HEK293 (cell line): ENCODE measurements around the gene TMEM88.
A peak's percentile ranks its signal among the peaks of the same experiment; 100 is the strongest.

ENCODE experiments used
- MZF1 ChIP-seq: fragments of 450-650 bp; formaldehyde crosslinking; IDR thresholded peaks from 2 replicates; pipeline ENCODE4 v1.5.1; 2017; ENCODE audit warnings: missing biosample characterization, missing genetic modification characterization, borderline replicate concordance
- SALL2 ChIP-seq: fragments of 450-650 bp; formaldehyde crosslinking; IDR thresholded peaks from 2 replicates; pipeline ENCODE4 v1.5.0; 2017; ENCODE audit warnings: missing biosample characterization, mild to moderate bottlenecking, missing genetic modification characterization, borderline replicate concordance
- TCF7L2 ChIP-seq: IDR thresholded peaks from 2 replicates; pipeline ENCODE4 v1.6.1; 2011; ENCODE audit warnings: low read depth, mild to moderate bottlenecking, inconsistent platforms, low read length, moderate library complexity, borderline replicate concordance
- ZNF184 ChIP-seq: fragments of 450-650 bp; IDR thresholded peaks from 2 replicates; pipeline ENCODE4 v1.5.1; 2018; ENCODE audit warnings: missing biosample characterization, mild to moderate bottlenecking, missing genetic modification characterization
- ZNF221 ChIP-seq: fragments of 450-650 bp; formaldehyde crosslinking; IDR thresholded peaks from 2 replicates; pipeline ENCODE4 v1.5.1; 2017; ENCODE audit warnings: missing biosample characterization, missing genetic modification characterization, borderline replicate concordance
- ZNF274 ChIP-seq, 2 experiments: fragments of 200-500 bp in 1 of 2; fragments of 450-650 bp in 1 of 2; sonication (Bioruptor generic) in 1 of 2; formaldehyde crosslinking in 1 of 2; IDR thresholded peaks; 2 replicates each; pipeline versions ENCODE4 v1.5.1 to v1.6.1; 2014 to 2016; ENCODE audit warnings: borderline replicate concordance in 1 of 2, inconsistent platforms in 1 of 2, low read length in 1 of 2, missing biosample characterization in 1 of 2, missing genetic modification characterization in 1 of 2
- ZNF335 ChIP-seq: fragments of 450-650 bp; formaldehyde crosslinking; conservative IDR thresholded peaks from 2 replicates; pipeline ENCODE4 v1.5.1; 2016; ENCODE audit warnings: missing biosample characterization, missing genetic modification characterization
- ZNF514 ChIP-seq: fragments of 450-650 bp; formaldehyde crosslinking; IDR thresholded peaks from 2 replicates; pipeline ENCODE4 v1.5.1; 2016; ENCODE audit warnings: missing biosample characterization, missing genetic modification characterization
- ZNF544 ChIP-seq: fragments of 450-650 bp; formaldehyde crosslinking; IDR thresholded peaks from 2 replicates; pipeline ENCODE4 v1.5.0; 2017; ENCODE audit warnings: missing biosample characterization, missing genetic modification characterization
- ZNF596 ChIP-seq: fragments of 450-650 bp; IDR thresholded peaks from 2 replicates; pipeline ENCODE4 v1.5.0; 2018; ENCODE audit warnings: missing biosample characterization, mild to moderate bottlenecking, missing genetic modification characterization, moderate library complexity
- ZNF707 ChIP-seq: fragments of 450-650 bp; formaldehyde crosslinking; IDR thresholded peaks from 2 replicates; pipeline ENCODE4 v1.5.1; 2016; ENCODE audit warnings: missing biosample characterization, missing genetic modification characterization
- ZNF747 ChIP-seq: fragments of 450-650 bp; formaldehyde crosslinking; IDR thresholded peaks from 2 replicates; pipeline ENCODE4 v1.5.1; 2016; ENCODE audit warnings: missing biosample characterization, missing genetic modification characterization
- TF ChIP-seq, protein P1 (sequence below): fragments of 450-650 bp; formaldehyde crosslinking; IDR thresholded peaks from 2 replicates; pipeline ENCODE4 v1.5.1; 2016; ENCODE audit warnings: missing biosample characterization, missing genetic modification characterization, low read depth
- TF ChIP-seq, protein P2 (sequence below): fragments of 450-650 bp; formaldehyde crosslinking; IDR thresholded peaks from 2 replicates; pipeline ENCODE4 v1.5.1; 2016; ENCODE audit warnings: missing biosample characterization, missing genetic modification characterization
- TF ChIP-seq, protein P3 (sequence below): fragments of 450-650 bp; formaldehyde crosslinking; IDR thresholded peaks from 2 replicates; pipeline ENCODE4 v1.5.1; 2017; ENCODE audit warnings: missing biosample characterization, missing genetic modification characterization
- TF ChIP-seq, protein P4 (sequence below): fragments of 450-650 bp; formaldehyde crosslinking; IDR thresholded peaks from 2 replicates; pipeline ENCODE4 v1.5.1; 2016; ENCODE audit warnings: missing biosample characterization, missing genetic modification characterization
- TF ChIP-seq, protein P5 (sequence below): fragments of 450-650 bp; formaldehyde crosslinking; IDR thresholded peaks from 2 replicates; pipeline ENCODE4 v1.5.1; 2016; ENCODE audit warnings: missing biosample characterization, missing genetic modification characterization
- TF ChIP-seq, protein P6 (sequence below): fragments of 450-650 bp; formaldehyde crosslinking; optimal IDR thresholded peaks from 2 replicates; pipeline ENCODE3; 2016; ENCODE audit warnings: missing biosample characterization, mild to moderate bottlenecking, missing genetic modification characterization
- TF ChIP-seq, protein P7 (sequence below): fragments of 450-650 bp; formaldehyde crosslinking; IDR thresholded peaks from 2 replicates; pipeline ENCODE4 v1.5.1; 2017; ENCODE audit warnings: missing biosample characterization, missing genetic modification characterization
- TF ChIP-seq, protein P8 (sequence below): fragments of 450-650 bp; formaldehyde crosslinking; IDR thresholded peaks from 2 replicates; pipeline ENCODE4 v1.5.1; 2016; ENCODE audit warnings: missing biosample characterization, missing genetic modification characterization

TMEM88 gene

DNA sequence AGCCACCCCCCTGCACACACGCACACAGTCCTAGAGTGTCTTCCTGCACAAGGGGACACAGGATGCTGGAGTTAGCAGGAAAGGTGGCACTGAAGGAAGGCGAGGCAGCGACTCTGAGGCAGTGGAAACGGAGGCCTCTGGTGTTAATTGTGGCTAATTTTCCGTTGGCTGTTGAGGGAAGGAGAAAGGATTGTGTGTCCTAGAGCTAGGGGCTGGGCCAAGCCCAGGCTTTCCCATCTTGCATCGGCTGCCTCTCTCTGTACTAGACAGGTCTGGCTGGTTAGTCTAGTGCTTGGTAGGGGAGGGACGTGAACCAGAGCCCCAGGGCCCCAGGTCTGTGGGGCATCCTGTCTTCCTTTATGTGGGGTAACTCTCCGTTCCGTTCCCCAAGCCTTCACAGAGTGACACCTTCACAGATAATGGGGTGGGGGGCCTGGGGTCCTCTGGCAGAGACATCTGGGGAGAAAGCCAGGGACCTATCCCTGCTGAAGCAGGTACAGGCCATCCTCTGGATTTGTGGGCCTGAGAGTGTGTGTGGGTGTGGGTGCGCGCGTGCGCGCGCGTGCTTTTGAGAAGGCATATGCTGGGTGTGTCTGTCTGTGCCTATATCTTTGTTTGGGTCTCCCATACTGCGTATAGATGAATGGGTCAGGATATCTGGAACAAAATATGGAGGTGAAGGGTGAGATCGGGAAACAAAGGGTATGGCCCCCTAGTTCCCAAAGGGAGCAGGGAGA, 33.5 kb downstream of the TMEM88 start, which contains the start of gene CHD3 (continued):
- no peak for TF ChIP-seq ZNF274 (IDR thresholded peaks at IDR 0.05; ENCODE audit: low read length)
- no peak for TF ChIP-seq ZNF274 (tag by site-specific recombination; IDR thresholded peaks at IDR 0.05; ENCODE audit: borderline replicate concordance)
- no peak for TF ChIP-seq ZNF747 (tag by site-specific recombination)
- TF ChIP-seq ZNF596 (tag by site-specific recombination) = no peak
- no peak for TF ChIP-seq SALL2 (tag by site-specific recombination)
- TF ChIP-seq TCF7L2 = no peak
- TF ChIP-seq ZNF707 (tag by site-specific recombination) = no peak
- TF ChIP-seq, protein P1, sequence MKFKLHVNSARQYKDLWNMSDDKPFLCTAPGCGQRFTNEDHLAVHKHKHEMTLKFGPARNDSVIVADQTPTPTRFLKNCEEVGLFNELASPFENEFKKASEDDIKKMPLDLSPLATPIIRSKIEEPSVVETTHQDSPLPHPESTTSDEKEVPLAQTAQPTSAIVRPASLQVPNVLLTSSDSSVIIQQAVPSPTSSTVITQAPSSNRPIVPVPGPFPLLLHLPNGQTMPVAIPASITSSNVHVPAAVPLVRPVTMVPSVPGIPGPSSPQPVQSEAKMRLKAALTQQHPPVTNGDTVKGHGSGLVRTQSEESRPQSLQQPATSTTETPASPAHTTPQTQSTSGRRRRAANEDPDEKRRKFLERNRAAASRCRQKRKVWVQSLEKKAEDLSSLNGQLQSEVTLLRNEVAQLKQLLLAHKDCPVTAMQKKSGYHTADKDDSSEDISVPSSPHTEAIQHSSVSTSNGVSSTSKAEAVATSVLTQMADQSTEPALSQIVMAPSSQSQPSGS (tag by site-specific recombination) = no peak
- TF ChIP-seq, protein P2, sequence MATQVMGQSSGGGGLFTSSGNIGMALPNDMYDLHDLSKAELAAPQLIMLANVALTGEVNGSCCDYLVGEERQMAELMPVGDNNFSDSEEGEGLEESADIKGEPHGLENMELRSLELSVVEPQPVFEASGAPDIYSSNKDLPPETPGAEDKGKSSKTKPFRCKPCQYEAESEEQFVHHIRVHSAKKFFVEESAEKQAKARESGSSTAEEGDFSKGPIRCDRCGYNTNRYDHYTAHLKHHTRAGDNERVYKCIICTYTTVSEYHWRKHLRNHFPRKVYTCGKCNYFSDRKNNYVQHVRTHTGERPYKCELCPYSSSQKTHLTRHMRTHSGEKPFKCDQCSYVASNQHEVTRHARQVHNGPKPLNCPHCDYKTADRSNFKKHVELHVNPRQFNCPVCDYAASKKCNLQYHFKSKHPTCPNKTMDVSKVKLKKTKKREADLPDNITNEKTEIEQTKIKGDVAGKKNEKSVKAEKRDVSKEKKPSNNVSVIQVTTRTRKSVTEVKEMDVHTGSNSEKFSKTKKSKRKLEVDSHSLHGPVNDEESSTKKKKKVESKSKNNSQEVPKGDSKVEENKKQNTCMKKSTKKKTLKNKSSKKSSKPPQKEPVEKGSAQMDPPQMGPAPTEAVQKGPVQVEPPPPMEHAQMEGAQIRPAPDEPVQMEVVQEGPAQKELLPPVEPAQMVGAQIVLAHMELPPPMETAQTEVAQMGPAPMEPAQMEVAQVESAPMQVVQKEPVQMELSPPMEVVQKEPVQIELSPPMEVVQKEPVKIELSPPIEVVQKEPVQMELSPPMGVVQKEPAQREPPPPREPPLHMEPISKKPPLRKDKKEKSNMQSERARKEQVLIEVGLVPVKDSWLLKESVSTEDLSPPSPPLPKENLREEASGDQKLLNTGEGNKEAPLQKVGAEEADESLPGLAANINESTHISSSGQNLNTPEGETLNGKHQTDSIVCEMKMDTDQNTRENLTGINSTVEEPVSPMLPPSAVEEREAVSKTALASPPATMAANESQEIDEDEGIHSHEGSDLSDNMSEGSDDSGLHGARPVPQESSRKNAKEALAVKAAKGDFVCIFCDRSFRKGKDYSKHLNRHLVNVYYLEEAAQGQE (tag by site-specific recombination) = no peak
- TF ChIP-seq, protein P3, sequence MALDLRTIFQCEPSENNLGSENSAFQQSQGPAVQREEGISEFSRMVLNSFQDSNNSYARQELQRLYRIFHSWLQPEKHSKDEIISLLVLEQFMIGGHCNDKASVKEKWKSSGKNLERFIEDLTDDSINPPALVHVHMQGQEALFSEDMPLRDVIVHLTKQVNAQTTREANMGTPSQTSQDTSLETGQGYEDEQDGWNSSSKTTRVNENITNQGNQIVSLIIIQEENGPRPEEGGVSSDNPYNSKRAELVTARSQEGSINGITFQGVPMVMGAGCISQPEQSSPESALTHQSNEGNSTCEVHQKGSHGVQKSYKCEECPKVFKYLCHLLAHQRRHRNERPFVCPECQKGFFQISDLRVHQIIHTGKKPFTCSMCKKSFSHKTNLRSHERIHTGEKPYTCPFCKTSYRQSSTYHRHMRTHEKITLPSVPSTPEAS = 0 out of 2 replicates have a peak, but pooled peaks have one; percentile 3
- 0 out of 2 replicates have a peak, but pooled peaks have one; percentile 9 for TF ChIP-seq ZNF335 (tag by site-specific recombination)
- TF ChIP-seq, protein P4, sequence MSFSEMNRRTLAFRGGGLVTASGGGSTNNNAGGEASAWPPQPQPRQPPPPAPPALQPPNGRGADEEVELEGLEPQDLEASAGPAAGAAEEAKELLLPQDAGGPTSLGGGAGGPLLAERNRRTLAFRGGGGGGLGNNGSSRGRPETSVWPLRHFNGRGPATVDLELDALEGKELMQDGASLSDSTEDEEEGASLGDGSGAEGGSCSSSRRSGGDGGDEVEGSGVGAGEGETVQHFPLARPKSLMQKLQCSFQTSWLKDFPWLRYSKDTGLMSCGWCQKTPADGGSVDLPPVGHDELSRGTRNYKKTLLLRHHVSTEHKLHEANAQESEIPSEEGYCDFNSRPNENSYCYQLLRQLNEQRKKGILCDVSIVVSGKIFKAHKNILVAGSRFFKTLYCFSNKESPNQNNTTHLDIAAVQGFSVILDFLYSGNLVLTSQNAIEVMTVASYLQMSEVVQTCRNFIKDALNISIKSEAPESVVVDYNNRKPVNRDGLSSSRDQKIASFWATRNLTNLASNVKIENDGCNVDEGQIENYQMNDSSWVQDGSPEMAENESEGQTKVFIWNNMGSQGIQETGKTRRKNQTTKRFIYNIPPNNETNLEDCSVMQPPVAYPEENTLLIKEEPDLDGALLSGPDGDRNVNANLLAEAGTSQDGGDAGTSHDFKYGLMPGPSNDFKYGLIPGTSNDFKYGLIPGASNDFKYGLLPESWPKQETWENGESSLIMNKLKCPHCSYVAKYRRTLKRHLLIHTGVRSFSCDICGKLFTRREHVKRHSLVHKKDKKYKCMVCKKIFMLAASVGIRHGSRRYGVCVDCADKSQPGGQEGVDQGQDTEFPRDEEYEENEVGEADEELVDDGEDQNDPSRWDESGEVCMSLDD = peak; percentile 9; the same call in 1 of the 2 replicates
- no peak for TF ChIP-seq MZF1
- TF ChIP-seq, protein P5, sequence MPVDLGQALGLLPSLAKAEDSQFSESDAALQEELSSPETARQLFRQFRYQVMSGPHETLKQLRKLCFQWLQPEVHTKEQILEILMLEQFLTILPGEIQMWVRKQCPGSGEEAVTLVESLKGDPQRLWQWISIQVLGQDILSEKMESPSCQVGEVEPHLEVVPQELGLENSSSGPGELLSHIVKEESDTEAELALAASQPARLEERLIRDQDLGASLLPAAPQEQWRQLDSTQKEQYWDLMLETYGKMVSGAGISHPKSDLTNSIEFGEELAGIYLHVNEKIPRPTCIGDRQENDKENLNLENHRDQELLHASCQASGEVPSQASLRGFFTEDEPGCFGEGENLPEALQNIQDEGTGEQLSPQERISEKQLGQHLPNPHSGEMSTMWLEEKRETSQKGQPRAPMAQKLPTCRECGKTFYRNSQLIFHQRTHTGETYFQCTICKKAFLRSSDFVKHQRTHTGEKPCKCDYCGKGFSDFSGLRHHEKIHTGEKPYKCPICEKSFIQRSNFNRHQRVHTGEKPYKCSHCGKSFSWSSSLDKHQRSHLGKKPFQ (tag by site-specific recombination) = 0 out of 2 replicates have a peak, but pooled peaks have one; percentile 3
- TF ChIP-seq, protein P6, sequence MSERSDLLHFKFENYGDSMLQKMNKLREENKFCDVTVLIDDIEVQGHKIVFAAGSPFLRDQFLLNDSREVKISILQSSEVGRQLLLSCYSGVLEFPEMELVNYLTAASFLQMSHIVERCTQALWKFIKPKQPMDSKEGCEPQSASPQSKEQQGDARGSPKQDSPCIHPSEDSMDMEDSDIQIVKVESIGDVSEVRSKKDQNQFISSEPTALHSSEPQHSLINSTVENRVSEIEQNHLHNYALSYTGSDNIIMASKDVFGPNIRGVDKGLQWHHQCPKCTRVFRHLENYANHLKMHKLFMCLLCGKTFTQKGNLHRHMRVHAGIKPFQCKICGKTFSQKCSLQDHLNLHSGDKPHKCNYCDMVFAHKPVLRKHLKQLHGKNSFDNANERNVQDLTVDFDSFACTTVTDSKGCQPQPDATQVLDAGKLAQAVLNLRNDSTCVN (tag by site-specific recombination) = no peak
- TF ChIP-seq ZNF514 (tag by site-specific recombination) = no peak
- TF ChIP-seq ZNF184 (tag by site-specific recombination) = no peak
- no peak for TF ChIP-seq ZNF544
- TF ChIP-seq, protein P7, sequence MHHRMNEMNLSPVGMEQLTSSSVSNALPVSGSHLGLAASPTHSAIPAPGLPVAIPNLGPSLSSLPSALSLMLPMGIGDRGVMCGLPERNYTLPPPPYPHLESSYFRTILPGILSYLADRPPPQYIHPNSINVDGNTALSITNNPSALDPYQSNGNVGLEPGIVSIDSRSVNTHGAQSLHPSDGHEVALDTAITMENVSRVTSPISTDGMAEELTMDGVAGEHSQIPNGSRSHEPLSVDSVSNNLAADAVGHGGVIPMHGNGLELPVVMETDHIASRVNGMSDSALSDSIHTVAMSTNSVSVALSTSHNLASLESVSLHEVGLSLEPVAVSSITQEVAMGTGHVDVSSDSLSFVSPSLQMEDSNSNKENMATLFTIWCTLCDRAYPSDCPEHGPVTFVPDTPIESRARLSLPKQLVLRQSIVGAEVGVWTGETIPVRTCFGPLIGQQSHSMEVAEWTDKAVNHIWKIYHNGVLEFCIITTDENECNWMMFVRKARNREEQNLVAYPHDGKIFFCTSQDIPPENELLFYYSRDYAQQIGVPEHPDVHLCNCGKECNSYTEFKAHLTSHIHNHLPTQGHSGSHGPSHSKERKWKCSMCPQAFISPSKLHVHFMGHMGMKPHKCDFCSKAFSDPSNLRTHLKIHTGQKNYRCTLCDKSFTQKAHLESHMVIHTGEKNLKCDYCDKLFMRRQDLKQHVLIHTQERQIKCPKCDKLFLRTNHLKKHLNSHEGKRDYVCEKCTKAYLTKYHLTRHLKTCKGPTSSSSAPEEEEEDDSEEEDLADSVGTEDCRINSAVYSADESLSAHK = no peak
- TF ChIP-seq, protein P8, sequence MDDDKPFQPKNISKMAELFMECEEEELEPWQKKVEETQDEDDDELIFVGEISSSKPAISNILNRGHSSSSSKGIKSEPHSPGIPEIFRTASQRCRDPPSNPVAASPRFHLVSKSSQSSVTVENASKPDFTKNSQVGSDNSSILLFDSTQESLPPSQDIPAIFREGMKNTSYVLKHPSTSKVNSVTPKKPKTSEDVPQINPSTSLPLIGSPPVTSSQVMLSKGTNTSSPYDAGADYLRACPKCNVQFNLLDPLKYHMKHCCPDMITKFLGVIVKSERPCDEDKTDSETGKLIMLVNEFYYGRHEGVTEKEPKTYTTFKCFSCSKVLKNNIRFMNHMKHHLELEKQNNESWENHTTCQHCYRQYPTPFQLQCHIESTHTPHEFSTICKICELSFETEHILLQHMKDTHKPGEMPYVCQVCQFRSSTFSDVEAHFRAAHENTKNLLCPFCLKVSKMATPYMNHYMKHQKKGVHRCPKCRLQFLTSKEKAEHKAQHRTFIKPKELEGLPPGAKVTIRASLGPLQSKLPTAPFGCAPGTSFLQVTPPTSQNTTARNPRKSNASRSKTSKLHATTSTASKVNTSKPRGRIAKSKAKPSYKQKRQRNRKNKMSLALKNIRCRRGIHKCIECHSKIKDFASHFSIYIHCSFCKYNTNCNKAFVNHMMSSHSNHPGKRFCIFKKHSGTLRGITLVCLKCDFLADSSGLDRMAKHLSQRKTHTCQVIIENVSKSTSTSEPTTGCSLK = no peak
- no peak for TF ChIP-seq ZNF221 (tag by site-specific recombination)
